Mammary epithelial cell (primary cell): ENCODE results near the gene SUFU.

ENCODE experiments used
- CTCF ChIP-seq, 2 donors: IDR thresholded peaks in 1 of 2; conservative IDR thresholded peaks in 1 of 2; 2 replicates each; pipeline ENCODE4 v1.5.1; 2011 to 2012; ENCODE audit warnings: inconsistent platforms in 2 of 2, low read length in 2 of 2, mild to moderate bottlenecking in 2 of 2, control low read depth in 1 of 2, low read depth in 1 of 2; ENCODE audit not compliant: insufficient read depth in 1 of 2; ENCODE audit errors: extremely low read depth in 1 of 2
- EZH2 ChIP-seq: IDR thresholded peaks from 2 replicates; pipeline ENCODE4 v1.6.1; 2012; ENCODE audit warnings: low read length, inconsistent platforms, borderline replicate concordance

GRCh38 chr10:102604439-102604841, 100.7 kb downstream of the SUFU start:
- TF ChIP-seq EZH2 (no peak), CTCF (conservative IDR thresholded peaks at IDR 0.05 in 1 of 2, IDR thresholded peaks at IDR 0.05 in 1 of 2; ENCODE audit: extremely low read depth in 1 of 2, insufficient read depth in 1 of 2, low read depth in 1 of 2, low read length in 2 of 2) (no peak)
